GM19023 (cell line): ENCODE measurements around the gene CHRNA10.

Experiments
- ATAC-seq: cut with Tn5 transposase; IDR thresholded peaks from one replicate; pipeline ENCODE4 v1.9.1; 2021; ENCODE audit warnings: mild to moderate bottlenecking, moderate library complexity; ENCODE audit not compliant: unreplicated experiment

The CHRNA10 gene

GRCh38 chr11:3637201-3637600, 34.0 kb downstream of the CHRNA10 start:
- no peak for ATAC-seq

- no peak for ATAC-seq
Measured at GRCh38 chr11:3635641-3636375, 35.4 kb downstream of the CHRNA10 start.

GRCh38 chr11:3632070-3632660, 39.0 kb downstream of the CHRNA10 start:
- ATAC-seq: no peak

DNA sequence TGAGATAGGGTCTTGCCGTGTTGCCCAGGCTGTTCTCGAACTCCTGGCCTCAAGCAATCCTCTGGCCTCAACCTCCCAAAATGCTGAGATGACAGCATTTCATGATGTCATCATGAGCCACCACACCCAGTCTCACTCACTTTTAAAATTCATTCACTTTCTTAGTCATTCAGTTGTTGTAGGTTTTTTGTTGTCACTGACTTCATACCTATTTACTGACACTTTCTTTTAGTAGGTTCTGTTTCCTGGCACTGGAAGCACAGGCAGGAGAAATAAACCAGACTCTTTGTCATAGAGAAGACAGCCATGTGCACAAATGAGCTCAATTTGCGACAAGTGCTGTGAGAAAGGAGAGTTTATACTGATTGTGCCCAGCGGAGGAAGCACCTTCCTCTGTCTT, 39.9 kb downstream of the CHRNA10 start:
- no peak for ATAC-seq

- ATAC-seq: no peak
Measured at GRCh38 chr11:3627291-3627690, 43.9 kb downstream of the CHRNA10 start.

DNA sequence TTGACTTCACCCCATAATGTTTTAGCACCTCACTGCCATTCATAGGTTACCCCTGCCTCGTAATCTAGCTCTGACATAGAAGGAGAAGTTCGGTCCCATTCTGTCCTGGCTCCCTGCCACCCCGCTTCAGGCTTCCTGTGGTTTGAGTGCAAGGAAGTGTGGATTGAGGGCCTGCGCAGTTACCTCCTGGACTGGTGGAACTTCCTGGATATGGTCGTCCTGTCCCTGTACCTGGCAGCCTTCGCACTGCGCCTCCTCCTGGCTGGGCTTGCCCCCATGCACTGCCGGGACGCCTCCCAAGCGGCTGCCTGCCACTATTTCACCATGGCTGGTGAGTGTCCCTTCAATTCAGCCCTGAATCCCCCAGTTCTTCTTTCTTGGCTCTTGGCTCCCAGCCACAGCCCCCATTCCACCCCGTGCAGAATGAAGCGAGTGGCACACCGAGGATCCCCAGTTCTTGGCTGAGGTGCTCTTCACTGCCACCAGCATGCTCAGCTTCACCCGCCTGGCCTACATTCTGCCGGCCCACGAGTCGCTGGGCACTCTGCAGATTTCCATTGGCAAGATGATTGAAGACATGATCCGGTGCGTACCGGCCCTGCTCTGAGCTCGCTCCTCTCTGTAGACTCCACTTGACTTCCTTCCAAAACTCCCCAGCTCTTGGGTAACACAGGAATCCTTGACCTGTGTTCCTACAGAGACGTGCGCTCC, 44.8 kb downstream of the CHRNA10 start:
- ATAC-seq: no peak

GRCh38 chr11:3623767-3624458, 47.3 kb downstream of the CHRNA10 start:
- no peak for ATAC-seq

DNA sequence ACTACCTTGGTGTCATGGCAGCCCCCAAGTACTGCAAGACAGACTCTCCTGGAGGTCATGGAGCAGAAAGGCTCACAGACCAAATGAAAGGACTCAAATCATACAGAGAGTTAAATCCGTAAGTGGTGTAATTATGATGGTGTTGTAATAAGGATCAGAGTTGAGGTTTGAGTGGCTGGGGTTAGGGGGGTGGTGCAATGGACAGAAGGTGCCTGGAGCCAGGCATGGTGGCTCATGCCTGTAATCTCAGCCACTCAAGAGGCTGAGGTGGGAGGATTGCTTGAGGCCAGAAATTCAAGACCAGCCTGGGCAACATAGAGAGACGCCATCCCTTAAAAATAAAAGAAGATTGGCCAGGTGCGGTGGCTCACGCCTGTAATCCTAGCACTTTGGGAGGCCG, 48.1 kb downstream of the CHRNA10 start:
- no peak for ATAC-seq

DNA sequence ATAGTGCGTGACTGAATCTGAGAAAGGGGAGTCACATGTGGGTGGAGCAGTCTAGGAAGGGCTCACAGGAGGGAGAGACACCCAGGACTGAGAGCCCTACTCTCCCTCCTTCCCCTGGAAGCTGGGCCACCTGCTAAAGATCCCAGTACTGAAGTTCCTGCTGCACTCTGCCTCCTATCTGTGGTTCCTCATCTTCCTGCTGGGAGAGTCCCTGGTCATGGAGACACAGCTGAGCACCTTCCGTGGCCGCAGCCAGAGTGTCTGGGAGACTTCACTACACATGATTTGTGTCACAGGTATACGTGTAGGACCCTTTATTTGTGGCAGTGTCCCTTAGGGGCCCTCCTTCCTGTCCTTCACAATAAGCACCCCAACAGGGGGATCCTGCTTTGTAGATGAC, 48.7 kb downstream of the CHRNA10 start:
- ATAC-seq: no peak

DNA sequence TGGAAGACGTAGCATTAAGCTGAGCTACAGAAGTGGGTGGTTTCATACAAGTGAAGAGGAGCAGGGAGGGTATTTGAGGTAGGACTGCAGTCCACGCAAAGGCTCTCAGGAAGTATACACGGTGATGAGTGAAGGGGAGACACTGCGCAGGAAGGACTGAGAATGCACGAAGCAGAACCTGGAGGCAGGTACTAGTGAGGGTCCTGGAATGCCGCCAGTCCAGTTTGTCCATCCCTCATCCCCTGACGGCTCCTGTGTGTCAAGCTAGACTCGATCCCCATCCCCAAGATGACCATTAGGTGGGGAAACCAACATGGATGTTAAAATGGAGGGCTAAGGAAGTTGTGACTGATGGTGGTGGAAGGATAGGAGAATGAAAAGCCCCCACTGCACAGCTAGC, 53.2 kb downstream of the CHRNA10 start:
- no peak for ATAC-seq

DNA sequence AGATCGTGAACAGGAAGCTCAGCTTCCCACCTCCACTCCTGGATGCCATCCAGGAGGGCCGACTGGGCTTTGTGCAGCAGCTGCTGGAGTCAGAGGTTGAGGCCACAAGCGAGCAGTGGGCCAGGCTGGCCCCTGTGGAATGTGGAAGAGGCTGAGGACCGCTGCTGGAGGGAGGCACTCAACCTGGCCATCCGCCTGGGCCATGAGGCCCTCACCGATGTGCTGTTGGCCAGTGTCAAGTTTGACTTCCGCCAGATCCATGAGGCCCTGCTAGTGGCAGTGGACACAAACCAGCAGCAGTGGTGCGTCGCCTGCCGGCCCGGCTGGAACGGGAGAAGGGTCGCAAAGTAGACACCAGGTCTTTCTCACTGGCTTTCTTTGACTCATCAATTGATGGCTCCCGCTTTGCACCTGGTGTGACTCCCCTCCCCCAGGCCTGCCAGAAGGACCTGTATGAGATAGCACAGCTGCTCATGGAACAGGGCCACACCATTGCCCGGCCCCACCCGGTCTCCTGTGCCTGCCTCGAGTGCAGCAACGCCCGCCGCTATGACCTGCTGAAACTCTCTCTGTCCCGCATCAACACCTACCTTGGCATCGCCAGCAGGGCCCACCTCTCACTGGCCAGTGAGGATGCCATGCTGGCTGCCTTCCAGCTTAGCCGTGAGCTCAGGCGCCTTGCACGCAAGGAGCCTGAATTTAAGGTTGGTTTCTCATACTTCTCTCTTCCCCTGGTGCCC, 54.3 kb downstream of the CHRNA10 start:
- no peak for ATAC-seq

DNA sequence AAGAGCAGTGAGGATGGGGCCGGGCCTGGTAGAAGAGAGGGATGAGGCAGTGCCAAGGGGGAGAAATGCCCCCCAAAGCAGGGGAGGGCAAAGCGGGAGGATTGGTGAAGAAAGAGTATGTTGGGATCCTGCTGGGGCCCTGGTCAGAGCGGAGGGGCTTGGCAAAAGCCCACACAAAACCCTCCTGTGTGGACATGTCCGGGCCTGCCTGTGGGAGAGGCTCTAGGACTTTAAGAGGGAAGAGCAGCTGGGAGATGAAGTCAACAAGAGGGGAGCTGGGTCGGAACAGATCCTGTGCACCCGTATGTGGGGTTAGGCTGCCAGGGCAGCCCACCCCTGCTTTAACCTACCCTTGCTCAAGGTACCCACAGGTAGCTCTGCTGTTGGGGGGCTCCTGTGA, 55.2 kb downstream of the CHRNA10 start:
- ATAC-seq: no peak
